Adrenal gland (tissue), 5 donors: Measurements from ENCODE around the gene IL20RA.

Source experiments
- POLR2A ChIP-seq, 2 donors: fragments of 450-650 bp; IDR thresholded peaks; one replicate each; pipeline ENCODE4 v1.6.1; 2017; ENCODE audit warnings: antibody characterized with exemption in 2 of 2, mild to moderate bottlenecking in 2 of 2, moderate library complexity in 1 of 2
- TF ChIP-seq, protein P1 (sequence below), 6 experiments: fragments of 450-650 bp in 4 of 6; fragments of 200-600 bp in 2 of 6; sonication (generic) in 1 of 6; IDR thresholded peaks; 1 replicate in 5 of 6; 2 replicates in 1 of 6; pipeline versions ENCODE4 v1.5.1 to v1.8.0; 2016 to 2021; ENCODE audit warnings: antibody characterized with exemption in 6 of 6, mild to moderate bottlenecking in 2 of 6, moderate library complexity in 1 of 6
- donor health status: DM: no; HTN: no; CAD: no.

DNA sequence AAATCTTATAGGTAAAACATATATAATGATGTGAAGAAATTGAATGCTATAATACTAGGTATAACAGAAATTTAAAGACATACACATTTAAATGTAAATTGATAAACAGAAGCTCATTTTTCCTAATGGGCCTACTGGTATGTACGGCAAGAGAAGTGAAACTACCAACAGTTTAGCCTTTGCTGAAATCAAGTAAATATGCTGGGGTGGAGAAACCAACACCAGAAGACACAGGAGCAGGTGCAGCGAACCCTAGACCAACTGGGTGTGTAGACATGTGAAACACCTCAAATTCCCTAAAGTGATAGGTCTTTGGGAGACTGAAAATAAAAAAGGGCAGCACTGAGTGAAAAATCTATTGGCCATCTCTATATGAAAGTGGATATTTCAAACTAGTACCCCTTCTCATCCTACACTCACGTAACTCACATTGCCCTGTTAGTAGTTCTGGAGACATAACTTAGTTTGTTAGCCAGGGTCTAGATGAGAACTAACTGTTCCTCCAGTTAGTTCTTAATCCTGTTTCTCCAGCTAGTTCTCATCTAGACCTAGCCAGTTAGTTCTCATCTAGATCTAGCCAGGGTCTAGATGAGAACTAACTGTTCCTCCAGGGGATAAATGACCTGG, 69.6 kb downstream of the IL20RA start:
- TF ChIP-seq, protein P1, sequence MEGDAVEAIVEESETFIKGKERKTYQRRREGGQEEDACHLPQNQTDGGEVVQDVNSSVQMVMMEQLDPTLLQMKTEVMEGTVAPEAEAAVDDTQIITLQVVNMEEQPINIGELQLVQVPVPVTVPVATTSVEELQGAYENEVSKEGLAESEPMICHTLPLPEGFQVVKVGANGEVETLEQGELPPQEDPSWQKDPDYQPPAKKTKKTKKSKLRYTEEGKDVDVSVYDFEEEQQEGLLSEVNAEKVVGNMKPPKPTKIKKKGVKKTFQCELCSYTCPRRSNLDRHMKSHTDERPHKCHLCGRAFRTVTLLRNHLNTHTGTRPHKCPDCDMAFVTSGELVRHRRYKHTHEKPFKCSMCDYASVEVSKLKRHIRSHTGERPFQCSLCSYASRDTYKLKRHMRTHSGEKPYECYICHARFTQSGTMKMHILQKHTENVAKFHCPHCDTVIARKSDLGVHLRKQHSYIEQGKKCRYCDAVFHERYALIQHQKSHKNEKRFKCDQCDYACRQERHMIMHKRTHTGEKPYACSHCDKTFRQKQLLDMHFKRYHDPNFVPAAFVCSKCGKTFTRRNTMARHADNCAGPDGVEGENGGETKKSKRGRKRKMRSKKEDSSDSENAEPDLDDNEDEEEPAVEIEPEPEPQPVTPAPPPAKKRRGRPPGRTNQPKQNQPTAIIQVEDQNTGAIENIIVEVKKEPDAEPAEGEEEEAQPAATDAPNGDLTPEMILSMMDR (IDR thresholded peaks at IDR 0.05), result no peak
- TF ChIP-seq POLR2A (IDR thresholded peaks at IDR 0.05), result no peak
